ENCODE data around the gene PCYT1A. TPM values are rescaled to one million over a fixed set of nuclear protein-coding genes. Genes with fewer than 3 reads are reported as not detected.
A peak's percentile ranks its signal among the peaks of the same experiment; 100 is the strongest.

Gene PCYT1A
- total and polyA plus RNA-seq, 2 of the 13 experiments (the other 11 are each of a cell fraction or from before 2014, with no cell fraction given), result 26.4 to 45.3 TPM

- no peak for TF ChIP-seq ZNF18 (CRISPR knock-in tag; IDR thresholded peaks at IDR 0.05; ENCODE audit: insufficient replicate concordance)
- TF ChIP-seq HNF1B (CRISPR knock-in tag; IDR thresholded peaks at IDR 0.05), result peak; percentile 92
- TF ChIP-seq ZNF451 (CRISPR knock-in tag; IDR thresholded peaks at IDR 0.05), result peak; percentile 55; the same call in 1 of the 2 replicates
- TF ChIP-seq ATF6 (CRISPR knock-in tag; conservative IDR thresholded peaks at IDR 0.05), result no peak
- TF ChIP-seq ZNF143 (CRISPR knock-in tag; IDR thresholded peaks at IDR 0.05), result peak; percentile 32; the same call in 1 of the 2 replicates
- TF ChIP-seq SNRNP70 (IDR thresholded peaks at IDR 0.05; ENCODE audit: low read depth, low read length), result no peak
- peak; percentile 69 for TF ChIP-seq YY1 (IDR thresholded peaks at IDR 0.05; ENCODE audit: insufficient read depth, insufficient replicate concordance, low read depth, low read length)
- TF ChIP-seq SMYD3 (CRISPR knock-in tag; IDR thresholded peaks at IDR 0.05), result no peak; the same call in 1 of the 2 replicates
- no peak for TF ChIP-seq GPN1 (CRISPR knock-in tag; IDR thresholded peaks at IDR 0.05; ENCODE audit: borderline replicate concordance)
- no peak for TF ChIP-seq ZNF850 (CRISPR knock-in tag; conservative IDR thresholded peaks at IDR 0.05)
- TF ChIP-seq GRHL1 (CRISPR knock-in tag; conservative IDR thresholded peaks at IDR 0.05), result no peak
- 0 out of 2 replicates have a peak, but pooled peaks have one; percentile 21 for TF ChIP-seq BCL6 (CRISPR knock-in tag; IDR thresholded peaks at IDR 0.05)
- TF ChIP-seq MEIS2 (CRISPR knock-in tag; IDR thresholded peaks at IDR 0.05), result peak; percentile 66; the same call in 1 of the 2 replicates
- TF ChIP-seq ZNF678 (CRISPR knock-in tag; IDR thresholded peaks at IDR 0.05), result peak; percentile 51; the same call in 1 of the 2 replicates
- peak; percentile 84 for TF ChIP-seq POLR2AphosphoS5 (IDR thresholded peaks at IDR 0.05; ENCODE audit: low read depth, low read length)
- TF ChIP-seq NAIF1 (CRISPR knock-in tag; IDR thresholded peaks at IDR 0.05; ENCODE audit: borderline replicate concordance), result peak; percentile 67; the same call in 1 of the 2 replicates
- no peak for TF ChIP-seq CEBPB (IDR thresholded peaks at IDR 0.05; ENCODE audit: borderline replicate concordance, low read depth, low read length)
- peak; percentile 68 for TF ChIP-seq ZNF232 (CRISPR knock-in tag; IDR thresholded peaks at IDR 0.05; ENCODE audit: borderline replicate concordance)
- TF ChIP-seq RORA (CRISPR knock-in tag; IDR thresholded peaks at IDR 0.05), result no peak
- no peak; the same call in 1 of the 2 replicates for TF ChIP-seq MIER2 (CRISPR knock-in tag; IDR thresholded peaks at IDR 0.05)
- peak; percentile 97 for TF ChIP-seq GABPB1 (CRISPR knock-in tag; IDR thresholded peaks at IDR 0.05)
- TF ChIP-seq ZNF331 (CRISPR knock-in tag; IDR thresholded peaks at IDR 0.05), result peak; percentile 39; the same call in 1 of the 2 replicates
- no peak for TF ChIP-seq RBM22 (optimal IDR thresholded peaks at IDR 0.05; ENCODE audit: low read length)
Observed at GRCh38 chr3:196287440-196288140, at the start of gene PCYT1A (continued).
